ENCODE data around the gene OR4D2.

DNA sequence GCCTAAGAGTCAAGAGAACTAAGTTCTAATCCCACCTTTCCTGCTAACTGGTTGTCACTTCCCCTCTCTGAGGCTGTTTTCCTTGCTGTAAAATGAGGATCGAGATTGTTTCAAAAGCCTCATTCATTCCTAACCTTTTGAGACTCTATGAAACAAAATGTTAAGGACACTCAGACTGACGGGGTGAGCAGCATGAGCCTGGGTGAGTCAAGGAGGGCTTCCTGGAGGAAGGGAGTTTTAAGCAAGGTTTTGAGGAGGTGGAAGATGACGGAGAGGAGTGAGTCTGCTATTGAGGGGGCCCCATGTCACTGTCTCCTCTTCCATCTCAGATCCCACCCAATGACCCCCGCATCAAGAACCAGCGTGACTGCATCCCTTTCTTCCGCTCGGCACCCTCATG lies 29.8 kb downstream of the OR4D2 start:
- TF ChIP-seq, protein P1, sequence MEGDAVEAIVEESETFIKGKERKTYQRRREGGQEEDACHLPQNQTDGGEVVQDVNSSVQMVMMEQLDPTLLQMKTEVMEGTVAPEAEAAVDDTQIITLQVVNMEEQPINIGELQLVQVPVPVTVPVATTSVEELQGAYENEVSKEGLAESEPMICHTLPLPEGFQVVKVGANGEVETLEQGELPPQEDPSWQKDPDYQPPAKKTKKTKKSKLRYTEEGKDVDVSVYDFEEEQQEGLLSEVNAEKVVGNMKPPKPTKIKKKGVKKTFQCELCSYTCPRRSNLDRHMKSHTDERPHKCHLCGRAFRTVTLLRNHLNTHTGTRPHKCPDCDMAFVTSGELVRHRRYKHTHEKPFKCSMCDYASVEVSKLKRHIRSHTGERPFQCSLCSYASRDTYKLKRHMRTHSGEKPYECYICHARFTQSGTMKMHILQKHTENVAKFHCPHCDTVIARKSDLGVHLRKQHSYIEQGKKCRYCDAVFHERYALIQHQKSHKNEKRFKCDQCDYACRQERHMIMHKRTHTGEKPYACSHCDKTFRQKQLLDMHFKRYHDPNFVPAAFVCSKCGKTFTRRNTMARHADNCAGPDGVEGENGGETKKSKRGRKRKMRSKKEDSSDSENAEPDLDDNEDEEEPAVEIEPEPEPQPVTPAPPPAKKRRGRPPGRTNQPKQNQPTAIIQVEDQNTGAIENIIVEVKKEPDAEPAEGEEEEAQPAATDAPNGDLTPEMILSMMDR (IDR thresholded peaks at IDR 0.05) = no peak
- TF ChIP-seq POLR2A (IDR thresholded peaks at IDR 0.05) = no peak
